MM.1S (cell line): ENCODE results near the gene TAPBP.

ENCODE experiments used
- DNase-seq: peaks from one replicate; pipeline ENCODE4 v3.0.0-alpha.2; 2015
- H2AFZ ChIP-seq: fragments of 300-600 bp; sonication (generic); 2 replicates; pipeline ENCODE4 v1.6.0; 2016; ENCODE audit warnings: antibody characterized with exemption, low read length
- H3F3A ChIP-seq: fragments of 300-600 bp; sonication (generic); 2 replicates; pipeline ENCODE4 v1.6.1; 2016; ENCODE audit warnings: mild to moderate bottlenecking, antibody characterized with exemption, low read length, moderate library complexity, mixed read lengths; ENCODE audit not compliant: insufficient read depth
- H3K27ac ChIP-seq: fragments of 300-600 bp; sonication (generic); 2 replicates; pipeline ENCODE4 v1.5.1; 2016; ENCODE audit warnings: mild to moderate bottlenecking, low read length
- H3K27me3 ChIP-seq: fragments of 300-600 bp; sonication (generic); replicated peaks from 2 replicates; pipeline ENCODE4 v1.6.0; 2016; ENCODE audit warnings: low read length; ENCODE audit not compliant: insufficient read depth
- H3K36me3 ChIP-seq: fragments of 300-600 bp; sonication (generic); replicated peaks from 2 replicates; pipeline ENCODE4 v1.6.1; 2016; ENCODE audit warnings: mild to moderate bottlenecking, low read length, mixed read lengths; ENCODE audit not compliant: insufficient read depth
- H3K4me1 ChIP-seq: fragments of 300-600 bp; sonication (generic); 2 replicates; pipeline ENCODE4 v1.6.1; 2016; ENCODE audit warnings: low read length, mixed read lengths
- H3K4me2 ChIP-seq: fragments of 300-600 bp; sonication (generic); 2 replicates; pipeline ENCODE4 v1.6.0; 2016; ENCODE audit warnings: low read depth, low read length
- H3K4me3 ChIP-seq: fragments of 300-600 bp; sonication (generic); 2 replicates; pipeline ENCODE4 v1.5.1; 2016; ENCODE audit warnings: low read length, mixed read lengths
- H3K79me2 ChIP-seq: fragments of 300-600 bp; sonication (generic); 2 replicates; pipeline ENCODE4 v1.6.1; 2016; ENCODE audit warnings: mixed run types, low read length, mixed read lengths
- H3K9ac ChIP-seq: fragments of 300-600 bp; sonication (generic); 2 replicates; pipeline ENCODE4 v1.6.1; 2016; ENCODE audit warnings: low read length, mixed read lengths
- H3K9me2 ChIP-seq: fragments of 300-600 bp; sonication (generic); replicated peaks from 2 replicates; pipeline ENCODE4 v1.6.1; 2016; ENCODE audit warnings: mild to moderate bottlenecking, low read length, mixed read lengths; ENCODE audit not compliant: insufficient read depth
- H3K9me3 ChIP-seq: fragments of 300-600 bp; sonication (generic); replicated peaks from 2 replicates; pipeline ENCODE4 v1.6.1; 2016; ENCODE audit warnings: mild to moderate bottlenecking, low read length, mixed read lengths; ENCODE audit not compliant: insufficient read depth
- H4K20me1 ChIP-seq: fragments of 300-600 bp; sonication (generic); 2 replicates; pipeline ENCODE4 v1.6.1; 2016; ENCODE audit warnings: mild to moderate bottlenecking, low read length, moderate library complexity, mixed read lengths; ENCODE audit not compliant: insufficient read depth
- CTCF ChIP-seq: fragments of 300-600 bp; sonication (generic); IDR thresholded peaks from 2 replicates; pipeline ENCODE4 v1.5.1; 2016; ENCODE audit warnings: antibody characterized with exemption, low read length, mixed read lengths
- EZH2 ChIP-seq: fragments of 300-600 bp; sonication (generic); optimal IDR thresholded peaks from 2 replicates; pipeline ENCODE3; 2017; ENCODE audit warnings: low read depth, mild to moderate bottlenecking, antibody characterized with exemption, low read length, mixed read lengths
- EZH2phosphoT487 ChIP-seq: fragments of 300-600 bp; sonication (generic); IDR thresholded peaks from 2 replicates; pipeline ENCODE4 v1.6.1; 2018; ENCODE audit warnings: antibody characterized with exemption, low read length

TAPBP gene

GRCh38 chr6:33280539-33280938 lies 33.3 kb downstream of the TAPBP start:
- Histone ChIP-seq H3K4me1 (no peaks in the 10 kb centered on the region), H3K36me3 (no peaks in the 10 kb centered on the region), H3F3A (peaks cover 28% of the 10 kb centered on the region), H3K79me2 (peaks cover 4% of the 10 kb centered on the region; the same call in 1 of the 2 replicates), H3K9me3 (no peaks in the 10 kb centered on the region), H3K27me3 (no peaks in the 10 kb centered on the region), H3K27ac (no peak overlapping the region), H3K9ac (no peak overlapping the region), H4K20me1 (peaks cover 5% of the 10 kb centered on the region), H3K9me2 (no peaks in the 10 kb centered on the region), H3K4me2 (no peak overlapping the region), H2AFZ (no peak overlapping the region), H3K4me3 (no peak overlapping the region)
- no peak for DNase-seq
- TF ChIP-seq EZH2phosphoT487 = no peak
- TF ChIP-seq CTCF = no peak
- TF ChIP-seq EZH2 = no peak

- Histone ChIP-seq H3K9ac (no peak overlapping the region), H2AFZ (no peak overlapping the region), H3K4me3 (no peak overlapping the region), H3K27me3 (no peaks in the 10 kb centered on the region), H3K4me1 (no peaks in the 10 kb centered on the region), H3K9me2 (no peaks in the 10 kb centered on the region), H3K4me2 (no peak overlapping the region), H3K36me3 (no peaks in the 10 kb centered on the region), H3K9me3 (no peaks in the 10 kb centered on the region), H4K20me1 (peaks cover 10% of the 10 kb centered on the region), H3F3A (peaks cover 33% of the 10 kb centered on the region), H3K27ac (no peak overlapping the region), H3K79me2 (peaks cover 9% of the 10 kb centered on the region)
- TF ChIP-seq EZH2 (no peak), CTCF (peak; percentile 38)
- DNase-seq = no peak
Measured at GRCh38 chr6:33279971-33280511, 33.8 kb downstream of the TAPBP start.

GRCh38 chr6:33279257-33279695 lies 34.6 kb downstream of the TAPBP start:
- H3F3A ChIP-seq = peaks cover 40% of the 10 kb centered on the region
- no peak overlapping the region for H3K9ac ChIP-seq
- no peaks in the 10 kb centered on the region; the same call in 1 of the 2 replicates for H3K36me3 ChIP-seq
- H3K9me2 ChIP-seq = no peaks in the 10 kb centered on the region
- no peaks in the 10 kb centered on the region for H3K4me1 ChIP-seq
- no peak overlapping the region for H3K4me3 ChIP-seq
- peaks cover 17% of the 10 kb centered on the region for H4K20me1 ChIP-seq
- H3K27ac ChIP-seq = no peak overlapping the region
- H3K9me3 ChIP-seq = no peaks in the 10 kb centered on the region
- no peak for DNase-seq
- peaks cover 17% of the 10 kb centered on the region for H3K79me2 ChIP-seq
- TF ChIP-seq EZH2 (no peak), CTCF (no peak), EZH2phosphoT487 (no peak)
- H3K4me2 ChIP-seq = no peak overlapping the region
- no peaks in the 10 kb centered on the region for H3K27me3 ChIP-seq
- H2AFZ ChIP-seq = no peak overlapping the region
